GM19025 (cell line): Measurements from ENCODE around the gene TOB2.
"Not testable (repeated sequence)": the region's sequence is repeated elsewhere in the genome, so short reads cannot be mapped to it uniquely, and the experiment has no call there.

ENCODE experiments used
- ATAC-seq: cut with Tn5 transposase; IDR thresholded peaks from one replicate; pipeline ENCODE4 v1.9.1; 2021; ENCODE audit warnings: mild to moderate bottlenecking, low read depth, moderate library complexity; ENCODE audit not compliant: unreplicated experiment

The TOB2 gene

GRCh38 chr22:41431656-41432055 lies 14.9 kb downstream of the TOB2 start:
- ATAC-seq = no peak

GRCh38 chr22:41429951-41430332 lies 16.7 kb downstream of the TOB2 start:
- no peak for ATAC-seq

GRCh38 chr22:41429232-41429950 lies 17.2 kb downstream of the TOB2 start:
- no peak for ATAC-seq

DNA sequence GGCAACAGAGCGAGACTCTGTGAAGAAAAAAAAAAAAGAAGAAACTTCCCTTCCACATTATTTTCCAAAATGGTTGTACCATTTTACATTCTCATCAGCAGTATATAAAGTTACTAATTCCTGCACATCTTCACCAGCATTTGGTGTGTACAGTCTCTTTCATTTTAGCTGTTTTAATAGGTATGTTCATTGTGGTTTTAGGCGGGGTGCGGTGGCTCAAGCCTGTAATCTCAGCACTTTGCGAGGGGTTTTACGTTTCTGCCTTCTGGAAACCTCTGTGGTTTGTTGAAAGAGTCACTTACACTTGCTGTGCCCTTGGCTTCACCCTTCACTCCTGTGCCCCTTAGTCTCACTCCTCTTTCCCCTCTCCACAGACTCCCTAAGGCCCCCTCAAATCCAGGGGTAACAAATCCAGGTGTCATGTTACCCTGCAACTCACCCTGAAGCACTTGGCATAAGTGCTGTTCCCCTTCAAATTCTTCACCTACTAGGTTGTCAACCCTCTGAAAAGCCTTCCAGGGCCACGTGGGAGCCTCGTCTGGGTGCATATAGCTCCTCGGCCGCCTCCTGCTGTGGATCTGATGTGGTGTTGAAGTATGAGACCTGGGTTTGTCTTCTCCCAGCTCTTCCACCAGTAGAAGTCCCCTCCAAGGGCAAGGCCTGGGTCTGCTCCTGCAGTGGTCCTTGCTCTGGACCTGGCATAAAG lies 20.8 kb downstream of the TOB2 start:
- no peak for ATAC-seq

DNA sequence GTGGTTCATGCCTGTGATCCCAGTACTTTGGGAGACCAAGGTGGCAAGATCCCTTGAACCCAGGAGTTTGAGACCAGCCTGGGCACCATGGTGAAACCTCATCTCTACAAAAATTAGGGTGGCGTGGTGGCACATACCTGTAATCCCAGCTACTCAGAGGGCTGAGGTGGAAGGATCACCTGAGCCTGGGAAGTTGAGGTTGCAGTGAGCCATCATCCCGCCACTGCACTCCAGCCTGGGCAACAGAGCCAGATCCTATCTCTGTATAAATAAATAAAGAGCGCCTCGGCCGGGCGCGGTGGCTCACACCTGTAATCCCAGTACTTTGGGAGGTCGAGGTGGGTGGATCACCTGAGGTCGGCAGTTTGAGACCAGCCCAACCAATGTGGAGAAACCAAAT lies 27.9 kb downstream of the TOB2 start:
- no peak for ATAC-seq

DNA sequence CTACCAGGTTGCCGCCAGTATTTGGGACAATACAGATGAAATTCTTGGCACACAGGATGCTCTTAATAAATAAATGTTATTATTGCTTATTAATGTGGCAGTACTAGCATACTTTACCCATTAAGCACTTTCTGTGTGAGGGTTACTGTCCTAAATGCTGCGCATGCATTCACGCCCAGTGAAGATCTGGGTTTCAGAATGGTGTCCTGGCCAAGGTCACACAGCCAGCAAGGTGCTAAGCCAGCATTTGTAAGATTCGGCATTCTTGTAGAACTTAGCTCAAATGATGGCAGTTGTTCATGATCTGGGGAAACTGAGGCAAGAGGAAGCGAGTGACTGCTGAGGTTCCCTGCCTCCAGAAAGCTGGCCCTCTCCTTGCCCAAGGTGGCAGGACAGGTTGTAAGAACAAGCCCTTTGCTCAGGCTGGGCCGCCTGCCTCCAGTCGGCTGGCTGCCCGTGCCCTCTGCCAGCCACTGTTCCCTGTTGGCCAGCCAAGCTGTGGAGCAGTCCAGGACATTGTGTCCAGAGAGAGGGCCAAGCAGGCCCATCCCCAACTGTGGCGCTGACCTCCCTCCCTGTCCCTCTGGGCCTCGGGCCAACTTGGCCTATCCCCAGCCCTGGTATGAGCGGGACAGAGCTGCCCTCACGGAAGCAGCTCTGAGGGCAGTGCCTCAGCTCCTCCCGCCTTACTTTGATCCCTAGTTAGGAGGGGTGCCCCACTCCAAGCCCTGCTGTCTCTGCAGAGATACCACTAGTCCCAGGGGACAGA lies 28.8 kb downstream of the TOB2 start:
- ATAC-seq = no peak

GRCh38 chr22:41415554-41415953 lies 31.0 kb downstream of the TOB2 start:
- ATAC-seq = no peak

- ATAC-seq = no peak
Observed at GRCh38 chr22:41411021-41411851, 35.4 kb downstream of the TOB2 start.

DNA sequence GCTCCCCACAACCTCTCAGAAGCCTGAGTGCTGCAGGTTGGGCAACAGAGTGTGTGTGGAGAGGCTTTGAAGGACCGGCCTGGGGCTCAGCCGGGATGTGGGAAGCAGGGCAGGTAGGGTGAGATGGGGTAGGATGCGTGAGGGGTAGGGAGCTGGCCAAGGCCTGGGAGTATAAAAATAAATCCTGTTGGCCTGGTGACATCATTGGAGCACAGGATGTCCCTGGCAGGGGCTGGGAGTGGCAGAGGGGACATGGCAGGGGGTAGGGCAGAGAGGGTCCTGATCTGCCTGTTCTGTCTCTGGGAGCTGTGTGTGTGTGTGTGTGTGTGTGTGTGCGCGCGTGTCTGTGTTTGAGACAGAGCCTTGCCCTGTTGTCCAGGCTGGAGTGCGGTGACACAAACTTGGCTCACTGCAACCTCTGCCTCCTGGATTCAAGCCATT lies 36.3 kb downstream of the TOB2 start:
- no peak for ATAC-seq

- ATAC-seq = no peak
Observed at GRCh38 chr22:41408665-41409064, 37.9 kb downstream of the TOB2 start.

GRCh38 chr22:41407433-41407832 lies 39.2 kb downstream of the TOB2 start:
- no peak for ATAC-seq

- no peak for ATAC-seq
Observed at GRCh38 chr22:41406410-41406809, 40.2 kb downstream of the TOB2 start.

DNA sequence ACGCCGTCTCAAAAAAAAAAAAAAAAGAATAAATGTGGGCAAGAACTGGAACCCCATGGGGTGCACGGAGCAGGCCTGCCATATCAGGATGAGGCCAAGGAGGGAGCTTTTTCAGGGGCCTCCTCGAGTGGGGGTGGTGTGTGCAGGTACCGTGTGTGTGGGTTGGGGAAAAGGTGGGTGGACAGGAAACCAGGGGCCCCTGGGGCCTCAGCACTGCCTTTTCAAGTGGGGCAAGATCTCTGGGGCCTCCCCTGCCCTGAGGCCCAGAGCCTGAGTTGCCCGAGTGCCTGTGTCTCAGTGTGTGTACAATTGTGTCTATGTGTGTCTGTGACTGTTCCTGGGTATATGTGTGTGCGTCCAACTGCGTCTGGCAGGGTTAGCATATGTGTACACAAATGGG lies 41.0 kb downstream of the TOB2 start:
- ATAC-seq = no peak

- peak; percentile 55 for ATAC-seq
Observed at GRCh38 chr22:41403532-41404318, 42.9 kb downstream of the TOB2 start.

DNA sequence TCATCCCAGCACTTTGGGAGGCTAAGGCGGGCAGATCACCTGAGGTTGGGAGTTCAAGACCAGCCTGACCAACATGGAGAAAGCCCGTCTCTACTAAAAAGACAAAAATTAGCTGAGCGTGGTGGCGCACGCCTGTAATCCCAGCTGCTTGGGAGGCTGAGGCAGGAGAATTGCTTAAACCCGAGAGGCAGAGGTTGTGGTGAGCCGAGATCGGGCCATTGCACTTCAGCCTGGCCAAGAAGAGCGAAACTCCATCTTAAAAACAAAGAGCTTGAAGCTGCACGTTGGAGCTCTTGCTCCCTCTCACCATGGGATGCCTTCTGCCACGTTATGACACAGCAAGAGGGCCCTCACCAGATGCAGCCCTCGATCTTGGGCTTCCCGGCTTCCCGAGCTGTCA lies 43.8 kb downstream of the TOB2 start:
- not testable (repeated sequence) for ATAC-seq

GRCh38 chr22:41401781-41402648 lies 44.6 kb downstream of the TOB2 start:
- ATAC-seq = no peak

DNA sequence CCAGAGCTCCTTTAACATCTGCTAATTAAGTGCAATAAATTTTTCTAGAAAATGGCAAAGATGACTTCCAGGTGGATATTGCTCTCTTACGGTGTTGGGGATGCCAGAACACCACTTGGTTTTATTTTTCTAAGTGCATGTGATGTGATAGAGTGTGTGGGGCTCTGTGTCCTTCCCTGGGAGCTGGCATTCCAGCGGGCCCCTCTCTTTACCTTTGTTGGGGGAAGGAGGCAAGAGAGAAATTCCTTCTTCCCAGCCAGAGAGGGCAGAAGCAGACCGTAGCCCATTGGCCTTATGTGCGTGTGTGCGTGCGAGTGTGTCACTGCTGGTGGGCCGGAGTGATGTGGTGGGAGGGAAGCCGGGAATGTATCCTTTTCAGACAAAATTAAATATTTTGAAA lies 47.7 kb downstream of the TOB2 start:
- ATAC-seq = no peak

DNA sequence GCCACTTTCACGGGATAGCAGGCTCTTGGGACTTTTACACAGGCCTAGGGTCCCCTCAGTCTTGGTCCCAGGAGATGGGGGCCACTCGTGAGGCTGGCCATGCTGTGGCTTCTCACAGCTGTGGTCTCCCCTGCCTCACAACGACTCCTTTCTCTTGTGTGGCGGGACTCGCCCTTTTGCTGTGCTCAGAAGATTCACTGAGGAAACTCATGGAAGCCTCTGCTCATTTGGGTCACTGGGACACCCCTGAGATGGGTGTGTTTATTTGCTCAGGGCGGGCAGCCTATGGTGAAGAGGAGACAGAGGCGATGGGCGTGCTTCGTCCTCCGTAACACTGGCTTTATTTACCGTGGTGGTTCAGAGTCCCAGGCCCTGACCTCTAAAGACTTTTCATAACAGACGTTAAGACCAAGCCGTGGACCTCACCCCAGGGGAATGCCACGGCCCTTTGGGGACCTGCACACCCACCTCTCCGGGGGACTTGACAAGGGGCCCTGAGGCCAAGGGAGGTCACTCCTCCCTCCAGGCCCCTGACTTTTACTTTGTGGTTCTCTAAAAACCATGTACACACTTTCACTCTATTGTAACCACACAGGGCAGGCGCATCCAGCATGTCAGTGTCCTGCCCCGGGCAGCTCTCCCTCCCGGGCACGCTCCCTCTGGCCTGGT lies 49.3 kb downstream of the TOB2 start:
- no peak for ATAC-seq
